Fibroblast of lung (primary cell): ENCODE measurements around the gene PHC1. TPM values are rescaled to one million over a fixed set of nuclear protein-coding genes. Genes with fewer than 3 reads are reported as not detected.

Experiments used
- DNase-seq, 2 donors: peaks; one replicate each; pipeline versions ENCODE4 v3.0.0 to v3.0.0-alpha.2; 2010; ENCODE audit warnings: low read depth in 2 of 2
- H2AFZ ChIP-seq: 2 replicates; pipeline ENCODE4 v1.5.1; 2012; ENCODE audit warnings: low read length, control low read depth, inconsistent platforms
- H3K27ac ChIP-seq: 2 replicates; pipeline ENCODE4 v1.5.1; 2011; ENCODE audit warnings: low read length, control low read depth; ENCODE audit not compliant: insufficient read depth
- H3K27me3 ChIP-seq: 2 replicates; pipeline ENCODE4 v1.5.1; 2011; ENCODE audit warnings: mild to moderate bottlenecking, low read length; ENCODE audit not compliant: control insufficient read depth, insufficient read depth
- H3K36me3 ChIP-seq: 2 replicates; pipeline ENCODE4 v1.5.1; 2011; ENCODE audit warnings: low read length; ENCODE audit not compliant: control insufficient read depth, insufficient read depth
- H3K4me1 ChIP-seq: 2 replicates; pipeline ENCODE4 v1.5.1; 2011; ENCODE audit warnings: low read length; ENCODE audit not compliant: control insufficient read depth, insufficient read depth; ENCODE audit errors: extremely low read depth
- H3K4me2 ChIP-seq: 2 replicates; pipeline ENCODE4 v1.5.1; 2011; ENCODE audit warnings: low read length, control low read depth; ENCODE audit not compliant: insufficient read depth; ENCODE audit errors: extremely low read depth
- H3K4me3 ChIP-seq, 4 experiments: fragments of 200-600 bp in 1 of 4; sonication (generic) in 1 of 4; replicated peaks in 1 of 4; 2 replicates each; pipeline ENCODE4 v1.5.1; 2011 to 2016; ENCODE audit warnings: low read length in 4 of 4, low read depth in 3 of 4, mild to moderate bottlenecking in 3 of 4, control low read depth in 2 of 4, inconsistent platforms in 1 of 4, mixed read lengths in 1 of 4; ENCODE audit not compliant: insufficient read depth in 1 of 4; ENCODE audit errors: control extremely low read depth in 1 of 4
- H3K79me2 ChIP-seq: 2 replicates; pipeline ENCODE4 v1.5.1; 2012; ENCODE audit warnings: mild to moderate bottlenecking, low read length, inconsistent platforms; ENCODE audit not compliant: control insufficient read depth, insufficient read depth
- H3K9ac ChIP-seq: 2 replicates; pipeline ENCODE4 v1.5.1; 2011; ENCODE audit warnings: mild to moderate bottlenecking, low read length, control low read depth; ENCODE audit not compliant: insufficient read depth
- H3K9me3 ChIP-seq: 2 replicates; pipeline ENCODE4 v1.5.1; 2012; ENCODE audit warnings: low read depth, low read length; ENCODE audit not compliant: control insufficient read depth, insufficient read depth
- H4K20me1 ChIP-seq: 2 replicates; pipeline ENCODE4 v1.5.1; 2011; ENCODE audit warnings: low read length; ENCODE audit not compliant: control insufficient read depth, insufficient read depth; ENCODE audit errors: extremely low read depth
- EZH2 ChIP-seq: IDR thresholded peaks from 2 replicates; pipeline ENCODE4 v1.5.1; 2012; ENCODE audit warnings: low read length, control low read depth, mild to moderate bottlenecking; ENCODE audit errors: missing control alignments
- polyA plus RNA-seq, 2 donors: library from polyadenylated mRNA; depleted of rRNA in 1 of 2; stranded (reverse) in 1 of 2; unstranded in 1 of 2; fragments of >200 nt; gene quantifications; 2 replicates each; pipeline ENCODE4 v1.2.1, GENCODE V29; 2011 to 2012; ENCODE audit warnings: missing spikeins in 1 of 2
- total RNA-seq: library from RNA; depleted of rRNA; stranded (reverse); fragments of >200 nt; gene quantifications from 2 replicates; pipeline ENCODE4 v1.2.1, GENCODE V29; 2014
- TF ChIP-seq, protein P1 (sequence below), 2 donors: IDR thresholded peaks in 1 of 2; conservative IDR thresholded peaks in 1 of 2; 1 replicate in 1 of 2; 2 replicates in 1 of 2; pipeline ENCODE4 v1.5.1; 2011 to 2012; ENCODE audit warnings: low read length in 2 of 2, control low read depth in 1 of 2, inconsistent platforms in 1 of 2, low read depth in 1 of 2, mild to moderate bottlenecking in 1 of 2

Gene PHC1
- total and polyA plus RNA-seq, 2 donors (not counting 1 experiment from before 2014, with no cell fraction given), result 15.2 to 21.4 TPM

DNA sequence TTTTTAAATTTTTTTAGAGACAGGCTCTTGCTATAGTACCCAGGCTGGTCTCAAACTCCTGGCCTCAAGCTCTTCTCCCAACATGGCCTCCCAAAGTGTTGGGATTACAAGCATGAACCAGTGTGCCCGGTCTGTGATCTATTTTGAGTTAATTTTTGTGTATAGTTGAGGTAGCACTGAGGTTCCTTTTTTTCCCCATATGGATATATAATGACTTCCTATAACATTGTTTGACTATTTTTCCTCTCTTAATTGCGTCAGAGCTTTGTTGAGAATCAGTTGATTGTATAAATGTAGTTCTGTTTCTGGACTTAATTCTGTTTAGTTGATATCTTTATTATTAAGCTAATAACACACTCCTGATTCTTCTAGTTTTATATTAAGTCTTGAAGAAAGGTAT lies 43.8 kb downstream of the PHC1 start:
- no peak overlapping the region for H3K27ac ChIP-seq
- no peaks in the 10 kb centered on the region for H3K9me3 ChIP-seq
- H3K36me3 ChIP-seq, result no peaks in the 10 kb centered on the region
- no peak for TF ChIP-seq EZH2
- TF ChIP-seq, protein P1, sequence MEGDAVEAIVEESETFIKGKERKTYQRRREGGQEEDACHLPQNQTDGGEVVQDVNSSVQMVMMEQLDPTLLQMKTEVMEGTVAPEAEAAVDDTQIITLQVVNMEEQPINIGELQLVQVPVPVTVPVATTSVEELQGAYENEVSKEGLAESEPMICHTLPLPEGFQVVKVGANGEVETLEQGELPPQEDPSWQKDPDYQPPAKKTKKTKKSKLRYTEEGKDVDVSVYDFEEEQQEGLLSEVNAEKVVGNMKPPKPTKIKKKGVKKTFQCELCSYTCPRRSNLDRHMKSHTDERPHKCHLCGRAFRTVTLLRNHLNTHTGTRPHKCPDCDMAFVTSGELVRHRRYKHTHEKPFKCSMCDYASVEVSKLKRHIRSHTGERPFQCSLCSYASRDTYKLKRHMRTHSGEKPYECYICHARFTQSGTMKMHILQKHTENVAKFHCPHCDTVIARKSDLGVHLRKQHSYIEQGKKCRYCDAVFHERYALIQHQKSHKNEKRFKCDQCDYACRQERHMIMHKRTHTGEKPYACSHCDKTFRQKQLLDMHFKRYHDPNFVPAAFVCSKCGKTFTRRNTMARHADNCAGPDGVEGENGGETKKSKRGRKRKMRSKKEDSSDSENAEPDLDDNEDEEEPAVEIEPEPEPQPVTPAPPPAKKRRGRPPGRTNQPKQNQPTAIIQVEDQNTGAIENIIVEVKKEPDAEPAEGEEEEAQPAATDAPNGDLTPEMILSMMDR (conservative IDR thresholded peaks at IDR 0.05 in 1 of 2, IDR thresholded peaks at IDR 0.05 in 1 of 2; ENCODE audit: low read depth in 1 of 2, low read length in 2 of 2), result no peak
- no peak overlapping the region for H3K9ac ChIP-seq
- no peak overlapping the region for H3K4me2 ChIP-seq
- H3K27me3 ChIP-seq, result no peaks in the 10 kb centered on the region
- no peaks in the 10 kb centered on the region for H4K20me1 ChIP-seq
- H3K79me2 ChIP-seq, result no peaks in the 10 kb centered on the region
- H3K4me3 ChIP-seq, result no peak overlapping the region
- no peak for DNase-seq
- no peak overlapping the region for H2AFZ ChIP-seq
- no peaks in the 10 kb centered on the region for H3K4me1 ChIP-seq

DNA sequence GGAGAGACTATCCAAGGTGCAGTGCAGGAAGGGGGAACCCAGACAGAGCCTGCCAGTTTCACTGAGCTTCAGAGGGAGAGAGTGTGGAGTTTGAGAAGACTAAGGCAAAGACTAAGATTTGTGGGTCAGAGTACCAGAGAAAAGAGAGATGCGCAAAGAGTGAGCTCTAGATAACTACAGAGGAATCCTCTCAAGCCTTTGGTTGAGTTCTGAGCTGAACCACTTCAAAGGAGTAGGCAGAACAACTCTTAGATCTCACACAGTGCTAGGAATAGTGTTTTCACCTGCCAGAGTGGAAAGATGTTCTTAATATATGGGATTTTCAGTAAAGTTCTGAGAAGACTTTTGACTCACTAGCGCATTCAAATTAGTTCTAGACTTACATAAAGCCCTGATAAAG lies 45.9 kb downstream of the PHC1 start:
- Histone ChIP-seq H2AFZ (no peak overlapping the region), H3K9me3 (no peaks in the 10 kb centered on the region), H3K27me3 (no peaks in the 10 kb centered on the region), H3K4me3 (no peak overlapping the region), H3K4me1 (no peaks in the 10 kb centered on the region), H3K9ac (no peak overlapping the region), H3K79me2 (no peaks in the 10 kb centered on the region), H3K27ac (no peak overlapping the region), H3K4me2 (no peak overlapping the region), H4K20me1 (no peaks in the 10 kb centered on the region), H3K36me3 (no peaks in the 10 kb centered on the region)
- no peak for TF ChIP-seq EZH2
- TF ChIP-seq, protein P1 (conservative IDR thresholded peaks at IDR 0.05 in 1 of 2, IDR thresholded peaks at IDR 0.05 in 1 of 2; ENCODE audit: low read depth in 1 of 2, low read length in 2 of 2), result no peak
- DNase-seq, result no peak

DNA sequence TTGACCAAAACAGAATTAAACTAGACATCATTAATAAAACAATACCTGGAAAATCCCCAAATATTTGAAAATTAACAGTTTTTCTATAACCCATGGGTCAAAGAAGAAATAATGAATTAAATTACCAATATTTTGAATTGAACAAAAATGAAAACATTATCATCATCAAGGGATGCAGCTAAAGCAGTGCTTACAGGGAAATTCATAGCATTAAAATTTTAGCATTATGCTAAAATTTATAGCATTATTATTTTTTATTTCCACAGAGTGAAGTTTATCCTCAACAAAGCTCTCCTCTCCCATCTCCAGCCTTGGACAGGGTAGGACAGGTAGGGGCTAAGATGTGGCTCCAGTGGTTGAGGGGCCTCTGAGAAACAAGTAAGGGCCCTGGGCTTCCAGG lies 54.5 kb downstream of the PHC1 start:
- Histone ChIP-seq H3K4me2 (no peak overlapping the region), H4K20me1 (no peaks in the 10 kb centered on the region), H3K4me1 (no peaks in the 10 kb centered on the region), H3K9ac (no peak overlapping the region), H3K9me3 (no peaks in the 10 kb centered on the region), H2AFZ (no peak overlapping the region), H3K36me3 (no peaks in the 10 kb centered on the region), H3K27me3 (no peaks in the 10 kb centered on the region), H3K4me3 (no peak overlapping the region), H3K79me2 (no peaks in the 10 kb centered on the region), H3K27ac (no peak overlapping the region)
- DNase-seq, result no peak
- TF ChIP-seq, protein P1 (conservative IDR thresholded peaks at IDR 0.05 in 1 of 2, IDR thresholded peaks at IDR 0.05 in 1 of 2; ENCODE audit: low read depth in 1 of 2, low read length in 2 of 2), result no peak
- TF ChIP-seq EZH2, result no peak
